Measurements from ENCODE around the gene HIVEP3.

The HIVEP3 gene

GRCh38 chr1:41920658-41921057 lies 1.9 kb upstream of the HIVEP3 start:
- DNase-seq: peak; percentile 26

DNA sequence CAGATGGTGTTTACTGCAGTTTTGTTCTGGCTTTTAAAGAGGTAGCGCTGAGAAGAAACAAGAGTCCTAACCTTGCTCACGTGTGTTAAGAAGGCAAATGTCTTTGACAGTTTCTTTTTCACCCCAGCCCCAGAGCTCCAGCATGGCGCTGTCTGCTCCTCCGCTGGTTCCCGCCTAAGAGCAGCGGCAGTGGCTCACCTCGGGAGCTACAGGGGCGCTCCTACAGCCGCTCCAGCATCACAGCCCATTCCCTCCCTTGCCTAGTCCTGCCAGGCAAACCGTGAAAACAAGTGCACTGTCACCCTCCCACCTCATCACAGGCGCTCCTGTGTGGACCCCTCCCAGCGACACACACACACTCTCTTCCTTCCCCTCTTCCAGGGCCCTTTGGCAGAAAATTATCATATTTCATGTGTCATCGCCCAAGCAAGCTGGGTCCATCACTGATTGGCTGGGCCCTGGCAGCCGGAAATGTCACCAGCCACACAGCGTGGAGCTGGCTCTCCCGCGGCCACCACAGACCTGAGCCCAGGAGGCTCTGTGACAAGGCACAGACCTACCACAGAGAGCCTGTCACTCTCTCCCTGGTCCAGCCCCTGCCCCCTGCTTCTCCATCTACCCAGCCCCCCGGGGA lies 1.2 kb upstream of the HIVEP3 start:
- peak; percentile 88 for DNase-seq

DNA sequence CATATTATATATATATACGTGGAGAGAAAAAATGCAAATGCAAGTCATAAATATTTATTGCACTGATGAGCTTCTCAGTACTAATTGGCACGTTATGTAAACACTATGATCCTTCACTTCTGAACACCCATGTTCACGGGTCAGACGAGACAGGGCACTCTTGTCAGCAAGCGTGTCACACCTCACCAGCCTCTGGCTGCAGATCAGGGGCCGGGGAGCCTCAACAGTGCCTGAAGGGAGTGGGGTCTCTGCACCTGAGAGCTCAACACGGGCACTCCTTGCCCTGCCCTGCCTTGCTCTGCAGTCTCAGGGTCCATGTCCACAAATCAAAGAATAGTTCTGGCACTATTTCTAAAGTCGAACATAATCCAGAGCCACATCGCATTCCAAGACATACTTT lies 409 bp upstream of the HIVEP3 start:
- peak; percentile 64 for DNase-seq

DNA sequence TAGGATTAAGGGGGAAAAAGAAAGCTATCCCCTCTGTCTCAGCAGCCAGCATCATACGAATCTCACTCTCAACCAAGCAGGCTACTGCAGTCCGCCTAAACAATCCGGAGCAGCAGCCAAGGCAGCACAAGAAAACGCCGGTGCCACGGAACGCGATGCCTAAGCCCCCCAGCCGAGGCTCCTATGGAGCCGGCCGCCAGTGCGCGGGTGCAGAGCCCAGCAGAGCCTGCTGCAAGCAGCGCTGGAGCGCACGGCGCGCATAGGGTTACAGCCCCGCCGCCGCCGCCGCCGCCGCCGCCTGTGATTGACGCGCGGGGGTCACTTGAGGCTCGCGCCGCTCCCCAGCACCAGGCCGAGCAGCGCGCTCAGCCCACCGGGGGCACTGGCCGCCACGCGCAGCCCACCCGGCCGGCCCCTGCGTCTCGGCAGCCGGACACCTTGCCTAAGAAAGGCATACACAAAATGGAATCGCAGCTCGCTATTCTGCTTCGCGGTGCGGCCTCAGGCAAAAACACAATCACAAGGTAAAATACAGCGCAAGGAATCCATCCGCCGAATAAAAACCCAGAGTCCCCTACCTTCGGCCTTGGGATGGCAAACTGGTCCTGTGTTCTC lies 780 bp downstream of the HIVEP3 start:
- DNase-seq: no peak

DNA sequence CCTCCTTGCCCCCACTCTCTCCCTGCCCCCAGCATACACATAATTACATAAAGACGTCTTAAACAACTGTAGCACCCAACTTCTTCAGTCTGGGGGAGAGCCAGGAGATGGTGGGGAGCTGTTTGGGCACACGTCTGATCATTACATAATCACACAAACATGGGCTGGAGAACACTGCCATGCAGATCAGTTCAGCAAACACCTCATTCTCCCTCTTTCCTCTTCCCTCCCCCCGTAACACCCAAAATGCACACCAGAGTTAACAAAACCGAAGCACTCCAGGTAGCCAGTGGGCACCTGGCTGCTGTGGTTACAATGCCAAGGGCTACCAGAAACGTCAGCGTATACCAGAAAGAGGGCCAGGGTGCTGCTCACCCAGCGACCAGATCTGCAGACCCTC lies 1.6 kb downstream of the HIVEP3 start:
- DNase-seq: no peak

DNA sequence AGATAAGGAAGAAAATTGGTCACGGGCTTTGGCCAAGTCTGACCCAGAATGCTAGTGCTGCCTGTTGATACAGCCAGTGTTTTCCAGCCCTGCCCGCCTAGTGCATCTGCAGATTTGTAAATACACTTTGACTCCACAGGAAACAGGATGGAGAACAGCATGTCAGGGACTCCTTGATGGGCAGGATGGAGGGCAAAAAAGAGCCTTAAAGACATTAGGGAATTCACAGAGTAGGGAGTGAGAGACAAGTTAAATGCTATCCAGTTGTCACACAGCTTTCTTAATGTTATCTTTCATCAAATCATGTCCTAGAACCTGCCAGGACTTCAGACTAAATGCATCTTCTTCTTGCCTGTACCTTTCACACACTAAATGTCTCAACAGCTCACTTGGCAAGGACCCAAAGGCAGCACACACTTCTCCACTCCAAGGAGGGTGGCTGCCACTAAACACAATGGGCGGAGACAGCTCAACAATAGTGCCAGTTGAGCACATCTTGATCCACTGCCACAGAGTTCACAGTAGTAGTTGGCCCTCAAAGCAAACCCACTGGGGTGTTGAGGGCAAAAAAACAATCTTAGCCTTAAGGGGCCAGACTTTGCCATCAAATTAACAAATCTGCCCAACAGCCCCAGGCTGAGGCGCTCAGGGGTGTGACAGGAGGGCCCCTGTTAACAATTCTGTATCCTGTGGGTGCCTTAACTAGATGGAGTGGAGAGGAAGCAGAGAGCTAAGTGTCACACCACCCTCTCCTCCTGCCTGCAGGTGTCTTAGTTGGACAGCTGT lies 2.7 kb downstream of the HIVEP3 start:
- peak; percentile 69 for DNase-seq

- no peak for DNase-seq
These were observed 4.2 kb downstream of the HIVEP3 start for GRCh38 chr1:41914516-41914915.

DNA sequence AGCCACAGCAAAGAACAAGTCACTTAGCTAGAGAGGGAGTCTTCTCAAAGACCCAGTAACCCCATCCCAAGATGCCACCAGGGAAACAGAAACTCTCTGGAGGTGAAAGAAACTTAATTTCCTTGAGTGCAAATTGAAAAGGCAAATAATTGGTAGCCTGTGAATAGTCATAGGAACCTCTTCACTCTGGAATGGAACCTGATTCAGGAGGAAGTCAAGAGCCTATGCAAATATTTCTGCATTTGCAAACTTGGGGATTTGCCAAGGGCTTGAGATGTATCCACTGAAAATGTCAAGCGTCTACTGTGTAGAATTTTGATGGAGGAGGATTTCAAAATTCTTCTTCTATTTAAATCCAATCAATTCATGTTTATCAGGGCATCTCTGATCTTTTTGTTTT lies 5.7 kb downstream of the HIVEP3 start:
- DNase-seq: peak; percentile 83

DNA sequence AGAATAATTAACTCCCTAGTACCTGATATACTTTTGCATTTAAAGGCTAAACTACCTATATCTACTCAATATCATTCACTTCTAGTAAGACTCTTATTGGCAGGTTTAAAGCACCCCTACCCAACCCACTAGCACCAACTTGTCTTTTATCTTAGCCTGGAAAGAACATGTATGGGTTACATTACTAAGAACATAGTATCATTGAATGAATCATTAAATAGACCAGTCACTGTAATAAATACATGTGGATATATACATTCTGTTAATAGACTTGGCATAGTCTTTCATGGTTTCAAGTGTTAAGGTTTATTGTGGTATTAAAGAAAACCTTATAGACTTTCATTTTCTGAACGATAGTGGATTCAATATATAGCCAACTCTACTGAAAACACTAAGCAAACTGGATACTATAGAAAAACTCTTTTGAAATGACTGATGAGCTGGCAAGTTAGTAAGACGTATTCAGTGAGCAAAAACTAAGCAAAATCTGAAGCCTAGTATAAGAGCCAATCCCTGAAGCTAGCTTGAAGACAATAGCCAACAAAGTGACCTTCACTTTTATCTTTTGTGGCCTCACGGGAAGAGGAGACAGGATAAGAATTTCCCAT lies 10.3 kb downstream of the HIVEP3 start:
- no peak for DNase-seq

DNA sequence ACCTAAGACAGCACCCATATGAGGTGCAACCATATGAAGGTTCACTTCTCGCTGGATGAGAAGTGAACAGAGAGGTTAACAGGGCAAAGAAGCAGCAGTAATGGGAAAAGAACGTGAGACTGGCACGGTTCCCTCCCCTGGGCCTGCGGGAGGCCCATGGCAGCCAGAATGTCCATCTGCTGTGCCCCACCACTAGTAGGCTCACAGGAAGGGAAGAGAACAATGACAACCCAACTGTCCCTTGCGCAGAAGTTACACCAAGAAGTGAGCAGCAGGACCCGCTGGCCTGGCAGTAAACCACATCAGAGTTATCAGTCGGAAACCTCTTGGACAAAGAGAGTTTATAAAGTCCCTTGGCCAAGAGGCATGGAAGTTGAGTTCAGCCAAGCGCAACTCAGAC lies 11.3 kb downstream of the HIVEP3 start:
- no peak for DNase-seq

DNA sequence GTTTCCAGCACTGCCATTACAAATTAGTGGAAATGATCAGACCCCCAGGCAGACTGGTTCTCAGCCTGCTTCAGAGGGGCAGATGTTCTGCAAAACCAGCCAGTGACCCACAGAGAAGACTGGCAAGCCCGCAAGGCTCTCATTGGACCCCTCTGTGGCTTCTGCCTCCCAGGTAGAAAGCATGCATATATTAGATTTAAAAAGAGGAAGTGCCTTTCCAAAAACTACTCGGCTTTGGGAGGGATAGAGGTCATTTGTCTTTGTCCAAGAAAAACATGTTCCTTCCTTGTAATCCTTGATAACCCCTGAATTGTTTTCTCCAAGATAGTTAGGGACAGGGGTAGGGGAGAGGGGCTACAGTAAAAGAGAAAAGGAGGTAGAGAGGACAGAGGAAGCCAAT lies 11.8 kb downstream of the HIVEP3 start:
- no peak for DNase-seq

DNA sequence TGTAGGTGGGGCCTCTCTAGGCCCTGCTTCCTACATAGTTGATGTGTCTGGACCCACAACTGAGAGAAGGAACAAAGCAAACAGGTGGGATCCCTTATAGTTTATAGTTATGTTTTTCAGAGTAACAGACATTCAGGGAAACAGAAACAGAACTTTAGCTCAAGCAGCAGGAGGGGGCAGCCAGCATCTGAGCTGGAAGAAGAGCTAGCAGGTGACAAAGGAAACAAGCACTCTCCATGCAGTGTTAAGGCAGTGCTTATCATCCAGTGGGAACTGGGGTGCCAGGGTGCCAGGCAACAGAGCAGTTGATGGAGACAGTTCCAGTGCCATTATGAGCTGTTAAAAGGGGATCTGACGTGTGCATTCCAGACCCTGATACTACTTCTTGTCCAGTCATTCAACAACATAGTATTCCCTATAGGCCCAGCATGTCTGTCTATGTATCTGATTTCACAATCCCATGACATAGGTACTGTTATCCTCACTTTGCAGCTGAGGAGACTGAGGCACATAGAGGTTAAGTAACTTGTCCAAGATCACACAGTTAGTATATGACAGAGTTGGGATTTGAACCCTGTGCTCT lies 13.5 kb downstream of the HIVEP3 start:
- no peak for DNase-seq

DNA sequence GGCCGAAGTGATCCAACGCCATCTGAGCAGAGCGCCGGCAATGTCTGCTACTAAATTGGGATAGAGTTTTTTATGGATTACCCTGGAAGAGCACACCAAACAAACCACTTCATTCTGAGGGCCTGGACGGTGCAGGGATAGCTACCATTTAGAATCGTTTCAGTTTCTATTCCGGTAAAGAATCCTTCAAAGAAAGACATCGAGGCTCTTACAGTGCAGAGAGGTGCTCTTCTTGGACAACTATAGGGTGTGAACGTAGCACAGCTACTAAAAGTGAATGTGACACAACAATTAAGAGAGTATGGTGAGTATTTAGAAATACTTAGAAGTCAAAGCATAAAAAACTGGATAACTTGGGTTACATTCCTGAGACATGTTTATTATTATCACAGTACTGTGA lies 16.1 kb downstream of the HIVEP3 start:
- DNase-seq: no peak

- DNase-seq: no peak
These were observed 16.6 kb downstream of the HIVEP3 start for GRCh38 chr1:41902159-41902577.

GRCh38 chr1:41901551-41901950 lies 17.2 kb downstream of the HIVEP3 start:
- DNase-seq: no peak

GRCh38 chr1:41900603-41901444 lies 17.9 kb downstream of the HIVEP3 start:
- DNase-seq: no peak

DNA sequence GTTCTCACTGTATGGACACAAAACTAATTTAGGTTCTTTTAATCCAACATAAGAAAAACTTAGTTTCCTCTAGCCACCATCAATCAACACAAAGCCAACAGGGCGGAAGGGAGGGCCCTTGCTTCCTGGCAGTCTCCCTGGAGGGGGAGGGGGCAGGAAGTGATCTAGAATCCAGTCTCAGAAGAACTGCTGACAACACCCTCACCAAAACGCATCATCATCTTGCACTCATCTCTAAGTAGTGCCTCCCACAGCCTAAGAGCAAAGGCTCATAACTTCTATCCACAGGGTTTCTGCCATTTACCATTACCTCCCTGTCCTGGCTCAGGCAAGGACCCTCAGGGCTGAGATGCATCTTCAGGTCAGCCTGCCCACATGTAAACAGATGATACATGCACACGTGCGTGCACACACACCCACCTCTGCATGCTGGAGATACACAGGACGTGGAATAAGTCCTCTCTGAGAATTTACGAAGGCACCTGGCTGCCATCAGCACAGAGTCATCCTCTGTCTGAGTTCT lies 20.5 kb downstream of the HIVEP3 start:
- DNase-seq: no peak

DNA sequence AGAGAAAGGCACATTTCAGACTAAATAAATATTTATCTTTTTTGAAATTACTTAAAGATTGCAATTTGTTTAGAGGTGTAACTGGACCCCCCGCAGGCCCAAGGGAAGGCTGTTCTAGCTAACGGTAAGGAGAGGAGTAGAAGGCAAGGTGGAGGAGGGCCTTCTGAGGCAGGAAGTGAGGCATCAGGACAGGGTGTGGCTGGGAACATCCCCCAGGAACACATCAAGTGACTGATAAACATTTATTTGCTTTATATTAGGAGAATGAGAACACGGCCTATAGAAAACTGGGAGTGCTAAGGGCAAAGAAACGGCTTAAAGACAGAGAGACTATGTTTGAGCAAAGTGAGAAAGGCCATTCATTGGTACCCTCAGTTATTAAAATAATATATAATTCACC lies 23.2 kb downstream of the HIVEP3 start:
- no peak for DNase-seq

GRCh38 chr1:41894808-41895483 lies 23.8 kb downstream of the HIVEP3 start:
- no peak for DNase-seq

DNA sequence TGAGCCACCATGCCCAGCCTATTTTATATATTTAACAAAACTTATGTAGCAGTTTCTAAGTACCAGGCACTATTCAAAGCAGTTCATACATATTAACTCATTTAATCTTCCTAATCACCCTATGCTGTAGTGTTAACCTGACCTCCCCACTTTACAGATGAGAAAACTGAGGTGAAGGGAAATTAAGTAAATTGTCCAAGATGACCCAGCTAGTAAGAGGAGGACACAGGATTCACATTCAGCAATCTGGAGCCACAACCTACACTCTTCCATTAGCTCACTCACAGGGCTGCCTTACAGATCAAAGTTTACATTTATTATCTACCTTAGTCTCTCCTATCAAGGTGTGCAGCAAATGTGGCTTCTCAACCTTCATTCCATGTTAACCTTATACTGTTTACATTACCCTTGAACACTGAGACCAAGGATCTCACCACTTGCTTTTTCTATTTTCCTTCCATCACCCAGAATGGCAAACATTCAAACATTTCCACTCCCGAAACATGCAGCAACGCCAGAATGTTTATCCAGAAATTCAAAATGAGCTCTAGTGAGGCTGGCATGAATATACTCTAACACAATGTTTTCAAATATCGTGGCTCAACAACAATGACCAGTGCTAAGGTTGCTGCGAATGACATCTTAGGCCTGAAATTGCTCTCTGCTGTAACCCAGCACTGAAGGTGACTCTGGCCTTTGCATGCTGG lies 24.5 kb downstream of the HIVEP3 start:
- no peak for DNase-seq

DNA sequence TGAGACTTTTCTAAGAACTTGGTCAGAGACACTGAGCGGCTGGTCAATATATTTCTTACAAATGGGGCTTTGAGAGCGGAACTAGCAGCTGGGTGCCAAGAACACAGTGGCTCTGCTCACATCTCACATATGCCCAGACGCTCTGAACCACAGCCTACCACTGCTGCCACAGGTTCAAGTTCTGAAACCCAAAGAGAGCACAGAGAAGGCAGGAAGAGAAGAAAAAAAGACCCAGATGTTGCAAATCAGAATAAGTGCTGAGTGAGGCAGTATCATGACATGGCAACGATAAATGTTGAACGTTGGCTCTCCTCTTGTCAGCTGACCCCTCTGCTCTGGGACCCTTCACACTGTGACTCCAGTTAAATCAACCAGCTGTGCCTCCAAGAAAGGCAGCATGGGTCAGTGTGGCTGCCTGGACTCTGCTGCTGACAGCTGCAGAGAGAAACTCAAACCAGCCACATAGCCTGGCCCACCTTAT lies 26.4 kb downstream of the HIVEP3 start:
- DNase-seq: no peak
